HCT116 (cell line): ENCODE measurements around the gene ZNF646. TPM values are rescaled to one million over a fixed set of nuclear protein-coding genes. Genes with fewer than 3 reads are reported as not detected.
A peak's percentile ranks its signal among the peaks of the same experiment; 100 is the strongest.

Experiments used
- ATAC-seq: fragments of 200-7000 bp; cut with Tn5 transposase; 2 replicates; pipeline ENCODE4 v1.9.1; 2020; ENCODE audit warnings: mild to moderate bottlenecking, moderate library complexity
- BruUV-seq: library from RNA; stranded (reverse); fragments of 400-500 nt; replicated peaks from 2 replicates; lab custom pipeline; 2021; lab: Mats Ljungman, UMichigan
- CTCF ChIA-PET: fragments of 300-600 bp; sonication (Branson Sonifier 250); formaldehyde crosslinking; loops from one replicate; lab custom pipeline; 2021; ENCODE audit warnings: antibody characterized with exemption; lab: Charles Lee
- POLR2A ChIA-PET: fragments of 300-600, 350-600 bp; sonication (Branson Sonifier 250); formaldehyde crosslinking; loops from one replicate; lab custom pipeline; 2021; ENCODE audit warnings: antibody characterized with exemption; lab: Charles Lee
- RAD21 ChIA-PET, 2 experiments: fragments of 300-600 bp; sonication (Branson Sonifier 250); formaldehyde crosslinking; loops; one replicate each; lab custom pipeline; 2023; ENCODE audit warnings: low total read pairs in 2 of 2; ENCODE audit not compliant: uncharacterized antibody in 2 of 2, unreplicated experiment in 2 of 2, low non-redundant PET in 1 of 2; lab: Charles Lee
- DNase-seq: peaks from one replicate; pipeline ENCODE4 v3.0.0-alpha.2; 2010; ENCODE audit warnings: low read depth, low spot score
- H2AFZ ChIP-seq: fragments of 200-600 bp; shearing (Covaris generic), sonication (generic); 2 replicates; pipeline ENCODE4 v1.6.1; 2017; ENCODE audit warnings: low read depth, mixed run types, mixed read lengths, antibody characterized with exemption, low read length; ENCODE audit not compliant: poor library complexity, severe bottlenecking
- H3K27ac ChIP-seq: 2 replicates; pipeline ENCODE4 v1.5.1; 2012; ENCODE audit warnings: low read depth, low read length
- H3K27me3 ChIP-seq: fragments of 200-600 bp; sonication (generic); 2 replicates; pipeline ENCODE4 v1.6.1; 2016; ENCODE audit warnings: mixed run types, low read length, mixed read lengths; ENCODE audit not compliant: insufficient read depth
- H3K36me3 ChIP-seq, 2 experiments: fragments of 200-500 bp in 1 of 2; fragments of 200-600 bp in 1 of 2; sonication (Bioruptor generic) in 1 of 2; sonication (generic) in 1 of 2; 2 replicates each; pipeline versions ENCODE4 v1.5.1 to v1.6.1; 2014 to 2016; ENCODE audit warnings: low read length in 2 of 2, inconsistent platforms in 1 of 2, mixed read lengths in 1 of 2, mixed run types in 1 of 2; ENCODE audit not compliant: insufficient read depth in 2 of 2, control insufficient read depth in 1 of 2
- H3K4me1 ChIP-seq, 2 experiments: fragments of 200-600 bp in 1 of 2; sonication (generic) in 1 of 2; 2 replicates each; pipeline versions ENCODE4 v1.5.1 to v1.6.1; 2012 to 2017; ENCODE audit warnings: low read length in 2 of 2, inconsistent platforms in 1 of 2, mild to moderate bottlenecking in 1 of 2, mixed read lengths in 1 of 2, mixed run types in 1 of 2, moderate library complexity in 1 of 2; ENCODE audit not compliant: insufficient read depth in 2 of 2, control insufficient read depth in 1 of 2
- H3K4me2 ChIP-seq: fragments of 200-600 bp; sonication (generic); 2 replicates; pipeline ENCODE4 v1.6.1; 2017; ENCODE audit warnings: mixed run types, low read length, mixed read lengths
- H3K4me3 ChIP-seq, 2 experiments: fragments of 200-600 bp in 1 of 2; sonication (generic) in 1 of 2; replicated peaks in 1 of 2; 2 replicates each; pipeline ENCODE4 v1.5.1; 2011 to 2016; ENCODE audit warnings: low read length in 2 of 2, control low read depth in 1 of 2, low read depth in 1 of 2, mild to moderate bottlenecking in 1 of 2, mixed read lengths in 1 of 2, mixed run types in 1 of 2
- H3K79me2 ChIP-seq: fragments of 200-600 bp; sonication (generic); 2 replicates; pipeline ENCODE4 v1.6.1; 2017; ENCODE audit warnings: mild to moderate bottlenecking, mixed run types, low read length, moderate library complexity, mixed read lengths; ENCODE audit not compliant: insufficient read depth
- H3K9ac ChIP-seq: fragments of 200-600 bp; sonication (generic); 2 replicates; pipeline ENCODE4 v1.6.1; 2016; ENCODE audit warnings: low read length, mixed read lengths
- H3K9me2 ChIP-seq: fragments of 200-600 bp; sonication (generic), shearing (Covaris generic); 2 replicates; pipeline ENCODE4 v1.6.1; 2017; ENCODE audit warnings: mixed run types, mild to moderate bottlenecking, moderate library complexity; ENCODE audit not compliant: insufficient read depth
- H3K9me3 ChIP-seq, 2 experiments: fragments of 200-500 bp in 1 of 2; fragments of 200-600 bp in 1 of 2; sonication (Bioruptor generic) in 1 of 2; sonication (generic) in 1 of 2; 2 replicates each; pipeline ENCODE4 v1.6.1; 2014 to 2017; ENCODE audit warnings: low read length in 2 of 2, mixed read lengths in 2 of 2, inconsistent platforms in 1 of 2, low read depth in 1 of 2, mild to moderate bottlenecking in 1 of 2, mixed run types in 1 of 2, moderate library complexity in 1 of 2; ENCODE audit not compliant: control insufficient read depth in 1 of 2, insufficient read depth in 1 of 2
- H4K20me1 ChIP-seq: fragments of 200-600 bp; sonication (generic), shearing (Covaris generic); 2 replicates; pipeline ENCODE4 v1.6.1; 2017; ENCODE audit warnings: mixed run types, mild to moderate bottlenecking, moderate library complexity; ENCODE audit not compliant: insufficient read depth
- ATF3 ChIP-seq: IDR thresholded peaks from 2 replicates; pipeline ENCODE4 v1.6.1; 2012
- CBX3 ChIP-seq: IDR thresholded peaks from 2 replicates; pipeline ENCODE4 v1.6.1; 2012; ENCODE audit warnings: low read depth
- CEBPB ChIP-seq: IDR thresholded peaks from 2 replicates; pipeline ENCODE4 v1.6.1; 2012; ENCODE audit warnings: low read depth
- EGR1 ChIP-seq: IDR thresholded peaks from 2 replicates; pipeline ENCODE4 v1.6.1; 2012; ENCODE audit warnings: low read depth
- ELF1 ChIP-seq: IDR thresholded peaks from 2 replicates; pipeline ENCODE4 v1.6.1; 2012; ENCODE audit warnings: low read depth, borderline replicate concordance
- EZH2 ChIP-seq: fragments of 200-600 bp; sonication (generic); IDR thresholded peaks from 2 replicates; pipeline ENCODE4 v1.6.1; 2017; ENCODE audit warnings: antibody characterized with exemption, mixed run types
- EZH2phosphoT487 ChIP-seq: fragments of 200-600 bp; IDR thresholded peaks from 2 replicates; pipeline ENCODE4 v1.6.1; 2018; ENCODE audit warnings: antibody characterized with exemption, borderline replicate concordance
- JUND ChIP-seq: IDR thresholded peaks from 2 replicates; pipeline ENCODE4 v1.6.1; 2012
- POLR2A ChIP-seq: IDR thresholded peaks from 2 replicates; pipeline ENCODE4 v1.7.0; 2011; ENCODE audit warnings: borderline replicate concordance; ENCODE audit not compliant: insufficient read depth, insufficient read length; ENCODE audit errors: extremely low read depth
- POLR2AphosphoS5 ChIP-seq: IDR thresholded peaks from 2 replicates; pipeline ENCODE4 v1.6.1; 2011; ENCODE audit warnings: mild to moderate bottlenecking, low read depth, low read length, moderate library complexity
- RAD21 ChIP-seq: IDR thresholded peaks from 2 replicates; pipeline ENCODE4 v1.6.1; 2012; ENCODE audit warnings: low read depth, mild to moderate bottlenecking
- REST ChIP-seq: IDR thresholded peaks from 2 replicates; pipeline ENCODE4 v1.6.1; 2012; ENCODE audit warnings: low read depth
- SP1 ChIP-seq: IDR thresholded peaks from 2 replicates; pipeline ENCODE4 v1.6.1; 2012; ENCODE audit warnings: low read depth
- SRF ChIP-seq: IDR thresholded peaks from 2 replicates; pipeline ENCODE4 v1.6.1; 2012; ENCODE audit warnings: low read depth
- YY1 ChIP-seq: IDR thresholded peaks from 2 replicates; pipeline ENCODE4 v1.6.1; 2011; ENCODE audit warnings: low read length, low read depth, moderate library complexity, mild to moderate bottlenecking; ENCODE audit not compliant: insufficient replicate concordance; ENCODE audit errors: extremely low read depth
- ZBTB33 ChIP-seq: IDR thresholded peaks from 2 replicates; pipeline ENCODE4 v1.6.1; 2011; ENCODE audit warnings: mild to moderate bottlenecking, low read length, moderate library complexity; ENCODE audit not compliant: insufficient replicate concordance; ENCODE audit errors: extremely low read depth
- ZFX ChIP-seq: fragments of 450-650 bp; IDR thresholded peaks from 2 replicates; pipeline ENCODE4 v1.6.1; 2017
- intact Hi-C: fragments of 100-400 bp; cut with micrococcal nuclease; formaldehyde crosslinking; loops from 2 replicates; pipeline ENCODE4 v1.10.0; 2022
- total RNA-seq: library from RNA; stranded (reverse); gene quantifications from one replicate; pipeline ENCODE4 v1.2.1, GENCODE V29; 2021; ENCODE audit not compliant: unreplicated experiment

The ZNF646 gene
- total RNA-seq, 1 experiment from 2014 or later = 17.7 TPM

GRCh38 chr16:31082368-31083045 is 8.3 kb downstream of the ZNF646 start:
- TF ChIP-seq EZH2 (no peak), ZBTB33 (no peak), SRF (no peak), ELF1 (no peak), CBX3 (no peak), POLR2AphosphoS5 (no peak), POLR2A (no peak), CEBPB (no peak), RAD21 (no peak), EZH2phosphoT487 (no peak), ATF3 (no peak), REST (no peak), SP1 (no peak), EGR1 (no peak), YY1 (no peak), JUND (no peak; the same call in 1 of the 2 replicates), ZFX (no peak)
- TF ChIP-seq, all 23 proteins: peak for 0
- Histone ChIP-seq H3K4me1 (peaks cover 0 to 11% of the 10 kb centered on the region in 2 experiments; a peak in 1 of 4 replicates), H4K20me1 (no peaks in the 10 kb centered on the region), H3K36me3 (peaks cover 12 to 27% of the 10 kb centered on the region in 2 experiments), H3K9ac (no peak overlapping the region), H2AFZ (no peak overlapping the region), H3K79me2 (peaks cover 6% of the 10 kb centered on the region; the same call in 1 of the 2 replicates), H3K4me2 (no peak overlapping the region), H3K9me3 (no peaks in the 10 kb centered on the region), H3K27ac (no peak overlapping the region), H3K9me2 (no peaks in the 10 kb centered on the region), H3K4me3 (no peak overlapping the region), H3K27me3 (no peaks in the 10 kb centered on the region)
- ChIA-PET RAD21 (no interaction called here), CTCF (no interaction called here), POLR2A (no interaction called here)
- intact Hi-C loops = no loop called here
- DNase-seq (no peak), ATAC-seq (peak; percentile 38; the same call in 1 of the 2 replicates)
- no TSS peak for BruUV-seq
